Measurements from ENCODE around the gene SOX5.
"Not testable (repeated sequence)": the region's sequence is repeated elsewhere in the genome, so short reads cannot be mapped to it uniquely, and the experiment has no call there.

The SOX5 gene

DNA sequence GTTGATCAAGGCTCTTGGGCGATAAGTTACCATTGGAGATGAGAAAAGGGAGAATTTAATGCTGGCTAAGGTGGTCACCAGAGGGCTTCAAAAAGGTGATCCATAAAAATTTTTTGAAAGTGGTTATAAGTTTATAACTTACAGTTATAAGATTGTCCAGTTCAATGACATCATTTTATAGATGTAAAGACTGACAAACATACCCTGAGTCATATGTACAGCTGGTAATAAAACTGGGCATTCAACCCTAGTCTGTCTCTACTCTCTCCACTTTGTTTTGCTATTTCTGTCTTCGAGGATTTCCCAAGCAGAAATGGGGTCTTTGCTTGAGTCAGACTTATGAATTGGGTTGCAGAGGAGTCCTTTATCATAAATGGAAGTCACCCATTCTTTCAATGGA, 454.0 kb downstream of the SOX5 start:
- no peak for DNase-seq (ENCODE audit: low read depth in 2 of 2)

DNA sequence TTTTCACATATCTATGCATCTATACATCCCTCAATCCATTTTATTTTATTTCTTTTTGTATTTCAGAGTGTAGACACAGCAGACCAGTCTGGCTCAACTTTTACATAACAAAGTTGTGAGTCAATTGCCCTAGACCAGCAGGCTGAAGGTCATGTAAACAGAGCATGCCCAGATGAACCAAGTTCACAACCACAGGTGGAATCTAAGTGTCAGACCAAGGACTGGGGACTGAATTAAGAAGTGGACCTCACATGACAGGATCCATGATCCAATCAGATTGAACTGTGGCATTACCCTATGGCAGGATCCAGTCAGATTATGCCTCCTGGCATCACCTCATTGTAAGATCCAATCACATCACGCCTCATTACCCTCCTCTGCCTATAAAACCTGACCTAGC, 455.8 kb downstream of the SOX5 start:
- DNase-seq (ENCODE audit: low read depth in 2 of 2): no peak

DNA sequence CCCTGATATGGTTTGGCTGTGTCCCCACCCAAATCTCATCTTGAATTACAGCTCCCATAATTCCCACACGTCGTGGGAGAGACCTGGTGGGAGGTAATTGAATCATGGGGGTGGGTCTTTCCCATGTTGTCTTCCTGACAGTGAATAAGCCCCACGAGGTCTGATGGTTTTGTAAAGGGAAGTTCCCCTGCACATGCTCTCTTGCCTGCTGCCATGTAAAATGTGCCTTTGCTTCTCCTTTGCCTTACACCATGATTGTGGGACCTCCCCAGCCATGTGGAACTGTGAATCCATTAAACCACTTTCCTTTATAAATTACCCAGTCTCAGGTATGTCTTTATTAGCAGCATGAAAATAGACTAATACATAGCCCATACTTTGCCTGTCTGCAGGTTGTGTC, 458.4 kb downstream of the SOX5 start:
- not testable (repeated sequence) for DNase-seq (ENCODE audit: low read depth in 2 of 2)

DNA sequence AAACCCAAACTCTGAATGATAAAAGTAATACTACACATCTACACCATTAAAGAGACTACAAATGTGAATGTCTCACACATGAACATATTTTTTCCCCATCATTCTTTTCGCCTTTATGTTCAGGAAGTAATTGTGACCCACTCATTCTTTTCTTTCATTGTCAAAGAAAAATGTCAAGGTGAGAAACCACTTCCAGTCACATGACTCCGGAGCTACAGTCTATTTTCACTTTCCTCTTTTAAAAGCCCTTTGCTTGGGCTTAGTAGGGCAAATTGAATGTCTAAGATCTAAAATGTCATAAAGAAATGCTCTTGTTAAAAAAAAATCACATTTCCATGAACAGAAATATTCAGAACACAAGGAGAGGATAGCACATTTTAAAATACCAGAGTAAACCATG, 461.3 kb downstream of the SOX5 start:
- no peak for DNase-seq (ENCODE audit: low read depth in 2 of 2)

DNA sequence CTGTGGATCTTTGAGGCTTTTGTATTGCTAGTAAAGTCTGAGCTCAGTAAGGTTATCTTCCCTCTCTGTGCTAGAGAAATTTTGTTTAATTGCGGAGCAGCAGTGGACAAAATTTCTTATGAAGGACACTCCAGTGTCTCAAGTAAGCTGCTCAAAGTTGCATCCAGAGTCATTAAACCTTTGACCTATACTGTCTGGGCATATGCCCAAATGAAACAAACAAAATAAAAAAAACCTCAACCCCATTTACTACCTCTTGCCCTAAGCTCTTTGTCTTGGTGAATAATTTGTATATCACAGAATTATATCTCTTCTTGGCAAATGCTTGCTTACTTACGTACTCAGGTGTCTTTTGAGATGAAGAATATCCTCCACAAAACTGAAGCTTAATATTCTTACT, 465.2 kb downstream of the SOX5 start:
- DNase-seq (ENCODE audit: low read depth in 2 of 2): no peak

DNA sequence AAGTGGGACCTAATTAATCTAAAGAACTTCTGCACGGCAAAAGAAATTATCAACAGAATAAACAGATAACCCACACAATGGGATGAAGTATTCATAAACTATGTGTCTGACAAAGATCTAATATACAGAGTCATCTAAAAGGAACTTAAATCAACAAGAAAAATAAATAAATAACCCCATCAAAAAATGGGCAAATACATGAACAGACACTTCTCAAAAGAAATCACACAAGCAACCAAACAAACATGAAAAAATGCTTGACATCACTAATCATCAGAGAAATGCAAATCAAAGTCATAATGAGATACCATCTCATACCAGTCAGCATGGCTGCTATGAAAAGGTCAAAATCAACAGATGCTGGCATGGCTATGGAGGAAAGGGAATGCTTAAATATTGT, 466.9 kb downstream of the SOX5 start:
- no peak for DNase-seq (ENCODE audit: low read depth in 2 of 2)

All from stimulated activated CD4-positive, alpha-beta T cell treated with anti-CD3 and anti-CD28 coated beads, Interleukin-1b, Interleukin-23, amount 100 ng/mL, for 1 hour (primary cell).